Measurements from ENCODE around the gene MAML2.

GRCh38 chr11:96234866-96235441 is 108.0 kb downstream of the MAML2 start:
- no peak for TF ChIP-seq CTCF (IDR thresholded peaks at IDR 0.05)
- no peak for TF ChIP-seq ZFX (IDR thresholded peaks at IDR 0.05; ENCODE audit: borderline replicate concordance)

Measured in 22Rv1 (cell line).